Endothelial cell of umbilical vein (primary cell): ENCODE data around the gene MCM3AP. TPM values are rescaled to one million over a fixed set of nuclear protein-coding genes. Genes with fewer than 3 reads are reported as not detected.
A peak's percentile ranks its signal among the peaks of the same experiment; 100 is the strongest.

Experiments used
- BruUV-seq: library from RNA; stranded (reverse); fragments of 400-500 nt; replicated peaks from 2 replicates; lab custom pipeline; 2021; lab: Mats Ljungman, UMichigan
- CTCF ChIA-PET: fragments of 300-600, 350-600 bp; sonication (Branson Sonifier 250); formaldehyde crosslinking; loops from one replicate; lab custom pipeline; 2021; ENCODE audit warnings: antibody characterized with exemption, inconsistent platforms; lab: Charles Lee
- POLR2A ChIA-PET: fragments of 300-600, 350-600 bp; sonication (Branson Sonifier 250); formaldehyde crosslinking; loops from one replicate; lab custom pipeline; 2021; ENCODE audit warnings: antibody characterized with exemption, inconsistent platforms; lab: Charles Lee
- DNase-seq: peaks from one replicate; pipeline ENCODE4 v3.0.0-alpha.2; 2011; ENCODE audit warnings: low read depth, low spot score
- FAIRE-seq: peaks from 2 replicates; lab custom pipeline; 2011; peaks lifted over from hg19 to GRCh38; lab: Jason Lieb, UNC
- H2AFZ ChIP-seq: 2 replicates; pipeline ENCODE4 v1.6.0; 2012; ENCODE audit warnings: low read depth, low read length, control low read depth, inconsistent platforms
- H3K27ac ChIP-seq: 2 replicates; pipeline ENCODE4 v1.5.1; 2011; ENCODE audit warnings: low read depth, mild to moderate bottlenecking, control low read depth, low read length, moderate library complexity; ENCODE audit not compliant: insufficient read depth
- H3K27me3 ChIP-seq, 2 experiments: 2 replicates each; pipeline versions ENCODE4 v1.6.0 to v1.6.1; 2011; ENCODE audit warnings: low read length in 2 of 2, mixed read lengths in 1 of 2; ENCODE audit not compliant: control insufficient read depth in 2 of 2, insufficient read depth in 2 of 2
- H3K36me3 ChIP-seq, 2 experiments: 2 replicates in 1 of 2; 3 replicates in 1 of 2; pipeline ENCODE4 v1.5.1; 2011; ENCODE audit warnings: low read length in 2 of 2, mild to moderate bottlenecking in 1 of 2, moderate library complexity in 1 of 2; ENCODE audit not compliant: control insufficient read depth in 2 of 2, insufficient read depth in 2 of 2; ENCODE audit errors: extremely low read depth in 1 of 2
- H3K4me1 ChIP-seq: 3 replicates; pipeline ENCODE4 v1.5.1; 2011; ENCODE audit warnings: mild to moderate bottlenecking, low read length; ENCODE audit not compliant: control insufficient read depth, insufficient read depth; ENCODE audit errors: extremely low read depth
- H3K4me2 ChIP-seq: 2 replicates; pipeline ENCODE4 v1.6.1; 2011; ENCODE audit warnings: low read length, control low read depth, mixed read lengths; ENCODE audit not compliant: insufficient read depth
- H3K4me3 ChIP-seq, 3 experiments: fragments of 200-600 bp in 1 of 3; sonication (generic), shearing (Covaris generic) in 1 of 3; replicated peaks in 1 of 3; 2 replicates each; pipeline ENCODE4 v1.5.1; 2011 to 2016; ENCODE audit warnings: control low read depth in 3 of 3, low read length in 3 of 3, mild to moderate bottlenecking in 2 of 3, inconsistent platforms in 1 of 3, low read depth in 1 of 3, moderate library complexity in 1 of 3; ENCODE audit not compliant: insufficient read depth in 1 of 3
- H3K79me2 ChIP-seq: 2 replicates; pipeline ENCODE4 v1.6.0; 2012; ENCODE audit warnings: low read length, inconsistent platforms; ENCODE audit not compliant: control insufficient read depth, insufficient read depth
- H3K9ac ChIP-seq: replicated peaks from 2 replicates; pipeline ENCODE3; 2011; ENCODE audit warnings: low read length, control low read depth; ENCODE audit not compliant: insufficient read depth; ENCODE audit errors: extremely low read depth
- H3K9me1 ChIP-seq: replicated peaks from 3 replicates; pipeline ENCODE4 v1.6.0; 2011; ENCODE audit warnings: mild to moderate bottlenecking, low read length; ENCODE audit not compliant: control insufficient read depth, insufficient read depth; ENCODE audit errors: extremely low read depth
- H3K9me3 ChIP-seq: replicated peaks from 2 replicates; pipeline ENCODE4 v1.5.1; 2012; ENCODE audit warnings: low read length, inconsistent platforms; ENCODE audit not compliant: control insufficient read depth, insufficient read depth
- H4K20me1 ChIP-seq: replicated peaks from 2 replicates; pipeline ENCODE3; 2011; ENCODE audit warnings: mild to moderate bottlenecking, low read length; ENCODE audit not compliant: control insufficient read depth, insufficient read depth; ENCODE audit errors: extremely low read depth
- EZH2 ChIP-seq: IDR thresholded peaks from 2 replicates; pipeline ENCODE4 v1.6.1; 2012; ENCODE audit warnings: borderline replicate concordance, low read depth, mild to moderate bottlenecking, moderate library complexity, low read length, inconsistent platforms; ENCODE audit not compliant: severe bottlenecking
- FOS ChIP-seq: IDR thresholded peaks from 2 replicates; pipeline ENCODE4 v1.6.1; 2011; ENCODE audit warnings: mild to moderate bottlenecking, low read length, moderate library complexity, borderline replicate concordance; ENCODE audit not compliant: insufficient read depth
- GATA2 ChIP-seq: IDR thresholded peaks from 2 replicates; pipeline ENCODE4 v1.7.0; 2011; ENCODE audit warnings: low read depth, mild to moderate bottlenecking, moderate library complexity, mixed read lengths, low read length; ENCODE audit not compliant: insufficient read length, insufficient read depth
- JUN ChIP-seq: IDR thresholded peaks from 2 replicates; pipeline ENCODE4 v1.6.1; 2011; ENCODE audit warnings: borderline replicate concordance, low read depth; ENCODE audit not compliant: insufficient read length, insufficient read depth
- MAX ChIP-seq: IDR thresholded peaks from 2 replicates; pipeline ENCODE4 v1.6.1; 2011; ENCODE audit not compliant: insufficient read depth, insufficient read length
- MYC ChIP-seq: IDR thresholded peaks from one replicate; pipeline ENCODE4 v1.6.1; 2011; ENCODE audit warnings: mild to moderate bottlenecking, low read depth, low read length
- POLR2A ChIP-seq: IDR thresholded peaks from 2 replicates; pipeline ENCODE4 v1.6.1; 2012; ENCODE audit warnings: low read depth, mild to moderate bottlenecking, control low read depth, low read length
- POLR2AphosphoS5 ChIP-seq: IDR thresholded peaks from 2 replicates; pipeline ENCODE4 v1.6.1; 2012; ENCODE audit warnings: low read depth, mild to moderate bottlenecking, control low read depth, low read length, moderate library complexity; ENCODE audit not compliant: insufficient read depth
- dilution Hi-C: fragments of 300-500 bp; cut with MboI; formaldehyde crosslinking; loops from one replicate; pipeline ENCODE4 v1.15.0; 2019; ENCODE audit warnings: low sequenced_read_pairs; ENCODE audit not compliant: extremely low pct_ligation_motif_present
- intact Hi-C: fragments of 100-400 bp; cut with micrococcal nuclease; formaldehyde crosslinking; loops from one replicate; pipeline ENCODE4 v1.10.0; 2022
- polyA plus RNA-seq, 4 experiments: library from polyadenylated mRNA; depleted of rRNA in 3 of 4; stranded (reverse) in 3 of 4; unstranded in 1 of 4; fragments of >200 nt; gene quantifications; 2 replicates each; pipeline versions ENCODE4 v1.2.1 to v1.2.3, GENCODE V29; 2011 to 2012; ENCODE audit warnings: missing spikeins in 1 of 4
- total RNA-seq: library from RNA; stranded (reverse); gene quantifications from 2 replicates; pipeline ENCODE4 v1.2.3, GENCODE V29; 2021
- TF ChIP-seq, protein P1 (sequence below), 2 donors: IDR thresholded peaks; 1 replicate in 1 of 2; 2 replicates in 1 of 2; pipeline ENCODE4 v1.5.1; 2011; ENCODE audit warnings: low read length in 2 of 2, mild to moderate bottlenecking in 2 of 2, moderate library complexity in 2 of 2, control low read depth in 1 of 2, inconsistent platforms in 1 of 2, low read depth in 1 of 2; ENCODE audit not compliant: insufficient read depth in 1 of 2; ENCODE audit errors: extremely low read depth in 1 of 2

Gene MCM3AP
- total and polyA plus RNA-seq, 2 donors (not counting 3 experiments of a cell fraction or from before 2014, with no cell fraction given): 37.9 to 115 TPM

GRCh38 chr21:46253610-46254124 lies 31.7 kb downstream of the MCM3AP start:
- intact Hi-C loops: no loop called here
- H3K9ac ChIP-seq: no peak overlapping the region
- DNase-seq (peak; percentile 7), FAIRE-seq (no peak)
- H3K36me3 ChIP-seq: peaks cover 25 to 51% of the 10 kb centered on the region in 2 experiments
- no peak overlapping the region for H3K4me2 ChIP-seq
- no TSS peak for BruUV-seq
- H3K79me2 ChIP-seq: no peaks in the 10 kb centered on the region
- POLR2A ChIA-PET: no interaction called here
- no peaks in the 10 kb centered on the region for H3K9me3 ChIP-seq
- dilution Hi-C loops: no loop called here
- TF ChIP-seq MAX: no peak
- TF ChIP-seq POLR2AphosphoS5: no peak
- no peak for TF ChIP-seq EZH2
- TF ChIP-seq JUN: no peak
- TF ChIP-seq, protein P1, sequence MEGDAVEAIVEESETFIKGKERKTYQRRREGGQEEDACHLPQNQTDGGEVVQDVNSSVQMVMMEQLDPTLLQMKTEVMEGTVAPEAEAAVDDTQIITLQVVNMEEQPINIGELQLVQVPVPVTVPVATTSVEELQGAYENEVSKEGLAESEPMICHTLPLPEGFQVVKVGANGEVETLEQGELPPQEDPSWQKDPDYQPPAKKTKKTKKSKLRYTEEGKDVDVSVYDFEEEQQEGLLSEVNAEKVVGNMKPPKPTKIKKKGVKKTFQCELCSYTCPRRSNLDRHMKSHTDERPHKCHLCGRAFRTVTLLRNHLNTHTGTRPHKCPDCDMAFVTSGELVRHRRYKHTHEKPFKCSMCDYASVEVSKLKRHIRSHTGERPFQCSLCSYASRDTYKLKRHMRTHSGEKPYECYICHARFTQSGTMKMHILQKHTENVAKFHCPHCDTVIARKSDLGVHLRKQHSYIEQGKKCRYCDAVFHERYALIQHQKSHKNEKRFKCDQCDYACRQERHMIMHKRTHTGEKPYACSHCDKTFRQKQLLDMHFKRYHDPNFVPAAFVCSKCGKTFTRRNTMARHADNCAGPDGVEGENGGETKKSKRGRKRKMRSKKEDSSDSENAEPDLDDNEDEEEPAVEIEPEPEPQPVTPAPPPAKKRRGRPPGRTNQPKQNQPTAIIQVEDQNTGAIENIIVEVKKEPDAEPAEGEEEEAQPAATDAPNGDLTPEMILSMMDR (IDR thresholded peaks at IDR 0.05; ENCODE audit: extremely low read depth in 1 of 2, insufficient read depth in 1 of 2, low read depth in 1 of 2, low read length in 2 of 2): no peak
- TF ChIP-seq POLR2A: no peak
- TF ChIP-seq GATA2: no peak
- TF ChIP-seq MYC: no peak
- no peak for TF ChIP-seq FOS
- no peak overlapping the region for H3K27ac ChIP-seq
- H4K20me1 ChIP-seq: no peaks in the 10 kb centered on the region
- no peaks in the 10 kb centered on the region for H3K9me1 ChIP-seq
- CTCF ChIA-PET: interaction anchor here (1.5 to 1.8 kb wide), 2 partner anchors 13 to 110 kb away, joined by 4 to 7 read pairs; no protein-coding TSS in a partner anchor
- no peaks in the 10 kb centered on the region for H3K4me1 ChIP-seq
- no peak overlapping the region for H3K4me3 ChIP-seq
- no peaks in the 10 kb centered on the region for H3K27me3 ChIP-seq
- H2AFZ ChIP-seq: no peak overlapping the region
